H9 (cell line): ENCODE measurements around the gene ZNF217. TPM values are rescaled to one million over a fixed set of nuclear protein-coding genes. Genes with fewer than 3 reads are reported as not detected.
"Not testable (repeated sequence)": the region's sequence is repeated elsewhere in the genome, so short reads cannot be mapped to it uniquely, and the experiment has no call there.

ENCODE experiments used
- DNase-seq: peaks from one replicate; pipeline ENCODE4 v3.0.0-alpha.2; 2017
- H2AFZ ChIP-seq: one replicate; pipeline ENCODE4 v1.6.1; 2013; ENCODE audit warnings: mild to moderate bottlenecking, low read length, control low read depth, moderate library complexity
- H2AK5ac ChIP-seq: 2 replicates; pipeline ENCODE4 v1.6.1; 2013; ENCODE audit warnings: low read length, control low read depth, mixed read lengths; ENCODE audit not compliant: insufficient read length
- H2BK120ac ChIP-seq: one replicate; pipeline ENCODE4 v1.6.1; 2013; ENCODE audit warnings: low read depth, mild to moderate bottlenecking, low read length, control low read depth, inconsistent platforms; ENCODE audit not compliant: poor library complexity, severe bottlenecking
- H2BK12ac ChIP-seq: 2 replicates; pipeline ENCODE4 v1.6.1; 2013; ENCODE audit warnings: low read length, control low read depth, mixed read lengths, low read depth; ENCODE audit not compliant: insufficient read length
- H2BK15ac ChIP-seq: 2 replicates; pipeline ENCODE4 v1.6.1; 2013; ENCODE audit warnings: low read depth, low read length, control low read depth
- H2BK20ac ChIP-seq: one replicate; pipeline ENCODE4 v1.6.1; 2013; ENCODE audit warnings: low read depth, mild to moderate bottlenecking, low read length, control low read depth, inconsistent platforms; ENCODE audit not compliant: poor library complexity, severe bottlenecking
- H2BK5ac ChIP-seq: 2 replicates; pipeline ENCODE4 v1.6.1; 2013; ENCODE audit warnings: low read length, control low read depth, mixed read lengths; ENCODE audit not compliant: insufficient read length
- H3K14ac ChIP-seq: 2 replicates; pipeline ENCODE4 v1.6.1; 2013; ENCODE audit warnings: low read length, control low read depth; ENCODE audit not compliant: insufficient read depth
- H3K18ac ChIP-seq: 2 replicates; pipeline ENCODE4 v1.6.1; 2013; ENCODE audit warnings: low read depth, mild to moderate bottlenecking, mixed read lengths, low read length, control low read depth; ENCODE audit not compliant: insufficient read length
- H3K23ac ChIP-seq: 2 replicates; pipeline ENCODE4 v1.6.1; 2013; ENCODE audit warnings: low read length, control low read depth, mixed read lengths, low read depth; ENCODE audit not compliant: insufficient read length
- H3K23me2 ChIP-seq: 2 replicates; pipeline ENCODE4 v1.6.1; 2013; ENCODE audit warnings: low read depth, mild to moderate bottlenecking, mixed read lengths, low read length, control low read depth; ENCODE audit not compliant: insufficient read length, poor library complexity, severe bottlenecking
- H3K27ac ChIP-seq: 2 replicates; pipeline ENCODE4 v1.5.1; 2013; ENCODE audit warnings: low read length, control low read depth, mixed read lengths, low read depth; ENCODE audit not compliant: insufficient read length
- H3K27me3 ChIP-seq: 2 replicates; pipeline ENCODE4 v1.6.1; 2013; ENCODE audit warnings: low read length, control low read depth, inconsistent platforms; ENCODE audit not compliant: insufficient read depth
- H3K4ac ChIP-seq: 2 replicates; pipeline ENCODE4 v1.6.1; 2013; ENCODE audit warnings: low read depth, mild to moderate bottlenecking, control low read depth, inconsistent platforms, low read length, moderate library complexity
- H3K4me1 ChIP-seq: 2 replicates; pipeline ENCODE4 v1.6.1; 2013; ENCODE audit warnings: low read length, control low read depth, inconsistent platforms; ENCODE audit not compliant: insufficient read depth
- H3K4me2 ChIP-seq: 2 replicates; pipeline ENCODE4 v1.6.1; 2013; ENCODE audit warnings: low read length, control low read depth, mixed read lengths; ENCODE audit not compliant: insufficient read length, insufficient read depth
- H3K56ac ChIP-seq: 2 replicates; pipeline ENCODE4 v1.6.1; 2013; ENCODE audit warnings: low read depth, mild to moderate bottlenecking, mixed read lengths, low read length, control low read depth; ENCODE audit not compliant: insufficient read length
- H3K79me1 ChIP-seq: 2 replicates; pipeline ENCODE4 v1.6.1; 2013; ENCODE audit warnings: low read depth, mild to moderate bottlenecking, moderate library complexity, low read length, control low read depth, inconsistent platforms; ENCODE audit not compliant: insufficient read depth, poor library complexity, severe bottlenecking
- H3K79me2 ChIP-seq: 2 replicates; pipeline ENCODE4 v1.6.1; 2013; ENCODE audit warnings: low read length, control low read depth, inconsistent platforms; ENCODE audit not compliant: insufficient read depth
- H3K9ac ChIP-seq: 2 replicates; pipeline ENCODE4 v1.6.1; 2013; ENCODE audit warnings: low read length, control low read depth, mixed read lengths; ENCODE audit not compliant: insufficient read length; ENCODE audit errors: extremely low read depth
- H3K9me3 ChIP-seq: one replicate; pipeline ENCODE4 v1.6.1; 2013; ENCODE audit warnings: low read depth, low read length, inconsistent platforms; ENCODE audit not compliant: control insufficient read depth
- H3T11ph ChIP-seq: one replicate; pipeline ENCODE4 v1.6.1; 2013; ENCODE audit warnings: mild to moderate bottlenecking, low read length, control low read depth, inconsistent platforms
- H4K20me1 ChIP-seq: one replicate; pipeline ENCODE4 v1.6.1; 2013; ENCODE audit not compliant: control insufficient read depth, insufficient read length, insufficient read depth
- H4K5ac ChIP-seq: 2 replicates; pipeline ENCODE4 v1.6.1; 2013; ENCODE audit warnings: low read depth, mild to moderate bottlenecking, mixed read lengths, low read length, control low read depth; ENCODE audit not compliant: insufficient read length
- H4K8ac ChIP-seq: replicated peaks from 2 replicates; pipeline ENCODE4 v1.6.1; 2013; ENCODE audit warnings: low read length, control low read depth, mixed read lengths, low read depth; ENCODE audit not compliant: insufficient read length
- H4K91ac ChIP-seq: 2 replicates; pipeline ENCODE4 v1.6.1; 2013; ENCODE audit warnings: low read depth, mild to moderate bottlenecking, moderate library complexity, mixed read lengths, low read length, control low read depth; ENCODE audit not compliant: insufficient read length
- H3K27ac Mint-ChIP-seq, 3 experiments: 2 replicates in 2 of 3; 3 replicates in 1 of 3; pipeline ENCODE4 v1.8.0; 2020 to 2021; ENCODE audit warnings: mixed read lengths in 3 of 3, mild to moderate bottlenecking in 1 of 3, moderate library complexity in 1 of 3
- H3K27me3 Mint-ChIP-seq: 2 replicates; pipeline ENCODE4 v1.8.0; 2021; ENCODE audit warnings: low read depth, mild to moderate bottlenecking, moderate library complexity, mixed read lengths
- H3K36me3 Mint-ChIP-seq, 3 experiments: 2 replicates in 2 of 3; 3 replicates in 1 of 3; pipeline ENCODE4 v1.8.0; 2020 to 2021; ENCODE audit warnings: low read depth in 3 of 3, mixed read lengths in 3 of 3; ENCODE audit not compliant: insufficient read depth in 1 of 3
- H3K4me1 Mint-ChIP-seq, 2 experiments: 2 replicates each; pipeline ENCODE4 v1.8.0; 2020; ENCODE audit warnings: mixed read lengths in 2 of 2
- H3K4me3 Mint-ChIP-seq, 2 experiments: 2 replicates in 1 of 2; 3 replicates in 1 of 2; pipeline ENCODE4 v1.8.0; 2020 to 2021; ENCODE audit warnings: mild to moderate bottlenecking in 2 of 2, mixed read lengths in 2 of 2, moderate library complexity in 1 of 2
- H3K9me3 Mint-ChIP-seq, 2 experiments: 2 replicates in 1 of 2; 3 replicates in 1 of 2; pipeline ENCODE4 v1.8.0; 2020; ENCODE audit warnings: mild to moderate bottlenecking in 2 of 2, mixed read lengths in 2 of 2, moderate library complexity in 1 of 2
- WGBS: extraction: QIAGEN DNeasy Blood & Tissue Kit; methylation state at CpG from one replicate; pipeline ENCODE4 v1.1.7; 2013; ENCODE audit warnings: missing lambda C conversion rate, low lambda C conversion rate, mixed read lengths; ENCODE audit not compliant: insufficient read length; ENCODE audit errors: extremely low coverage; 5-methylcytosine and 5-hydroxymethylcytosine counted together
- total RNA-seq: library from RNA; stranded (reverse); gene quantifications from 2 replicates; pipeline ENCODE4 v1.2.1, GENCODE V29; 2021

ZNF217 gene
- total RNA-seq, 1 experiment from 2014 or later: 82.8 TPM

DNA sequence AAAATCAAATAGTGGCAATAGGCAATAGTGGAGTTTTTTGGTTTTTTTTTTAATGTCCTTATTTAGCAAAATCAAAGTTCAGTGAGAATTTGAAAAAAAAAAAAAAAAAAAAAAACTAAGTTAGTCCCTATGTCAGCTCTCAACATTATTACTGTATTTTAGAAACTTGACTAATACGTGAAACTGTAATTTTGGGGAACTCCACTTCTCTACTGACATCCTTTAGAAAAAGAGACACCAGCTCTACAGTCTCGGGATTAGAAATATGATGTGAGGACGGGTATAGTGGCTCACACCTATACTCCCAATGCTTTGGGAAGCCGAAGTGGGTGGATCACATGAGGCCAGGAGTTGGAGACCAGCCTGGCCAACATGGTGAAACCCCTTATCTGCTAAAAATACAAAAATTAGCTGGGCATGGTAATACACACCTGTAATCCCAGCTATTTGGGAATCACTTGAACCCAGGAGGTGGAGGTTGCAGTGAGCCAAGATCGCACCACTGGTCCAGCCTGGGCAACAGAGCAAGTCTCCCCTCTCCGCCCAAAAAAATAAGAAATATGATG lies 8.6 kb downstream of the ZNF217 start:
- not testable (repeated sequence) for H3K23ac ChIP-seq, H3K9ac ChIP-seq, H3K27me3 ChIP-seq, H3K27ac ChIP-seq, H2BK120ac ChIP-seq, H2AK5ac ChIP-seq, H3K9me3 ChIP-seq, H3K56ac ChIP-seq, H3K4me1 ChIP-seq, H4K20me1 ChIP-seq, H3K27me3 Mint-ChIP-seq, H2BK20ac ChIP-seq, DNase-seq, H3K4me2 ChIP-seq, H2BK12ac ChIP-seq, H3K14ac ChIP-seq, H2BK15ac ChIP-seq, H3T11ph ChIP-seq, H3K79me1 ChIP-seq, H3K18ac ChIP-seq, H3K4ac ChIP-seq, H2BK5ac ChIP-seq, H4K8ac ChIP-seq, H2AFZ ChIP-seq, H3K23me2 ChIP-seq, H4K91ac ChIP-seq, H3K9me3 Mint-ChIP-seq, H4K5ac ChIP-seq
- Mint-ChIP-seq H3K4me3 (peak overlapping the region in 1 of 2 experiments; percentile 38; a peak in 2 of 5 replicates), H3K36me3 (peaks cover 15 to 30% (median 30%) of the 10 kb centered on the region in 3 experiments), H3K4me1 (peaks cover 71 to 76% of the 10 kb centered on the region in 2 experiments), H3K27ac (peak overlapping the region; percentile 77 to 99 (median 84); a peak in 5 of 7 replicates)
- peaks cover 50% of the 10 kb centered on the region for H3K79me2 ChIP-seq
- WGBS: no CpG with 5 or more reads among the region's 6 CpGs

DNA sequence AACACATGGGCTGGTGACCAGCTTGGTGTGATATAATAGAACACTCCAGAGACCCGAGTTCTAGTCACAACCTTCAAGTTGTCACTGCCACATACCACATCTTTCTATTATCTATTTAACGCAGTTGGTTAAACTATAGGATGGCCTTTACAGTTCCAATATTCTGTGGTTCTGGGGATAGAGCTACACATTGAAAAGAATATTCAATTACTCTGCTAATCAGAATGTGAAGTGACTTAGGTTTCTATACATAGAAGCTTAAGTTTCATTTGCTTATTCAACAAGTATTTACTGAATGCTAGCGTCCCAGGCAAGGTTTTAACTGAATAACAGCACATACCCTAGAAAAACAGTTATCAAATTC lies 9.1 kb downstream of the ZNF217 start:
- not testable (repeated sequence) for DNase-seq, H3K9ac ChIP-seq, H2BK120ac ChIP-seq, H3K14ac ChIP-seq, H3K27ac ChIP-seq, H3K79me1 ChIP-seq, H3K27me3 ChIP-seq, H3K23me2 ChIP-seq, H4K91ac ChIP-seq, H2BK20ac ChIP-seq, H2AK5ac ChIP-seq, H3K9me3 ChIP-seq, H4K8ac ChIP-seq, H3K4ac ChIP-seq, H3K23ac ChIP-seq, H2BK15ac ChIP-seq, H4K5ac ChIP-seq, H2AFZ ChIP-seq, H3K9me3 Mint-ChIP-seq, H4K20me1 ChIP-seq, H3K4me2 ChIP-seq, H3K27me3 Mint-ChIP-seq, H3K56ac ChIP-seq, H3T11ph ChIP-seq, H3K18ac ChIP-seq, H2BK5ac ChIP-seq, H2BK12ac ChIP-seq, H3K4me3 Mint-ChIP-seq, H3K4me1 ChIP-seq
- H3K36me3 Mint-ChIP-seq: peaks cover 16 to 34% (median 32%) of the 10 kb centered on the region in 3 experiments
- peaks cover 72 to 78% of the 10 kb centered on the region in 2 experiments for H3K4me1 Mint-ChIP-seq
- peak overlapping the region in 1 of 3 experiments; percentile 99; a peak in 2 of 7 replicates for H3K27ac Mint-ChIP-seq
- WGBS: no CpG with 5 or more reads among the region's 3 CpGs
- H3K79me2 ChIP-seq: peaks cover 50% of the 10 kb centered on the region
